ENCODE data around the gene CLEC1A.

CLEC1A gene, protein sequence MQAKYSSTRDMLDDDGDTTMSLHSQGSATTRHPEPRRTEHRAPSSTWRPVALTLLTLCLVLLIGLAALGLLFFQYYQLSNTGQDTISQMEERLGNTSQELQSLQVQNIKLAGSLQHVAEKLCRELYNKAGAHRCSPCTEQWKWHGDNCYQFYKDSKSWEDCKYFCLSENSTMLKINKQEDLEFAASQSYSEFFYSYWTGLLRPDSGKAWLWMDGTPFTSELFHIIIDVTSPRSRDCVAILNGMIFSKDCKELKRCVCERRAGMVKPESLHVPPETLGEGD

DNA sequence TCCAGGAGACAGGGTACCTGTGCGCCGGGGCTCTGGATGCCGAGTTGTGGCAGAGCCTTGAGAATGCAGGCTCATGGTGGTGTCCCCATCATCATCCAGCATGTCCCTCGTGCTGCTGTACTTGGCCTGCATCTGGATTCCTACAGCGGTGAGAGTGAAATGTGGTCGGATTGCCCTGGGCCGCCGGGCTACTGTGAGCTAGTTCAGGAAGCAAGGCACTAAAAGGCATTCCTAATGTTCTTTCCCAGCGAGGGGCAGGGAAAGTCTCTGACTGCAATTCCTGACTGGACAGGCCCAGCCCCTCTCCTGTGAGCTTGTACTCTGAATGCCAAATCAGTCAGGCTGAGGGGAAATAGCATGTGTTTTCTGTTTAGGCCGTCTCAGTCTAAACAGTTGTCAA, at the start of gene CLEC1A:
TSS of gene CLEC1A (minus strand) at position 195 of the 400 bp plus-strand sequence. CDS start at position 132, 63 bp downstream.
- DNase-seq = no peak
- Mint-ChIP-seq H3K27ac (no peak within 1 kb of the TSS), H3K9me3 (peaks cover 7% of the 10 kb centered on the region in 2 donors), H3K27me3 (peaks cover 4% of the 10 kb centered on the region), H3K4me3 (no peak within 1 kb of the TSS), H3K4me1 (no peaks in the 10 kb centered on the region)
- ATAC-seq = no peak

DNA sequence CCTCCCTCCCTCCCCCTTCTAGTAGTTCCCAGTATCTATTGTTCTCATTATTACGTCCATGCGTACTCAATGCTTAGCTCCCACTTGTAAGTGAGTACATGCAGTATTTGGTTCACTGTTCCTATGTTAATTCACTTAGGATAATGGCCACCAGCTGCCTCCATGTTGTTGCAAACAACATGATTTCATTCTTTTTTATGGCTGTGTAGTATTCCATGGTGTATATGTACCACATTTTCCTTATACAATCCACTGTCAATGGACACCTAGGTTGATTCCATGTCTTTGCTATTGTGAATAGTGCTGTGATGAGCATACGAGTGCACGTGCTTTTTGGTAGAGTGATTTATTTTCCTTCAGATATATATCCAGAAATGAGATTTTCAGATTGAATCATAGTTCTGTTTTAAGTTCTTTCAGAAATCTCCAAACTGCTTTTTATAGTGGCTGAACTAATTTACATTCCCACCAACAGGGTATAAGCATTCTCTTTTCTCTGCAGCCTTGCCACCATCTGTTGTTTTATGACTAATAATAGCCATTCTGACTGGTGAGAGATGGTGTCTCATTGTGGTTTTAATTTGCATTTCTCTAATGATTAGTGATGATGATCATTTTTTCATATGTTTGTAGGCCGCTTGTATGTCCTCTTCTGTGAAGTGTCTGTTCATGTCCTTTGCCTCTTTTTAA, 49.1 kb upstream of the CLEC1A start:
- Mint-ChIP-seq H3K27ac (no peak overlapping the region), H3K4me1 (no peaks in the 10 kb centered on the region), H3K27me3 (peaks cover 7% of the 10 kb centered on the region), H3K4me3 (no peak overlapping the region), H3K9me3 (no peaks in the 10 kb centered on the region)
- DNase-seq (no peak), ATAC-seq (peak; percentile 67)

DNA sequence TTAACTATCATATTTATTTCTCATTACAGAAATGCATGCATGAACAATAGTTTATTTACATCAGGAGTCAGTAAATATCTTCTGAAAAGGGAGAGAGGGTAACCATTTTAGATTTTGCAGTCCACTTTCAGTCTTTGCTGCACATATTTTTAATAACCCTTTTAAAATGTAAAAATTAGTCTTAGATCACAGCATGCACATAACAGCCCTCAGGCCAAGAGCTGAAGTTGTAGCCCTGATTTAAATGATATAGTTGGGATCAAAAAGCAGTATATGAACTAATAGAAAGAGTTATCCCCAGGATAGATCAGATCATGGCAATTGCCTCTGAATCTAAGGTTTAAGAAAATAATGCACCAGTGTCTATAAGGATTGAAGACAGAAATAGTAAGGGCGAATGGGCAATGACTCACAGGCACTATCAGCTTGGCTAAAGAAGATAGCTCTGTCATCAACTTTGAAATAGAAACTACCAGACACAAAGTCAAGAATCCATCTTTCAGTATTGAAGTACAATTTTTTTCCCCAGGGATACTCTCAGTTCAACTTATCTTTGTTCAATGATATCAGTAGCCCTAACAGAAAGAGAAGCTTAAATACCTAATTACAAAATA, 44.3 kb upstream of the CLEC1A start:
- Mint-ChIP-seq H3K27me3 (peaks cover 7% of the 10 kb centered on the region), H3K9me3 (no peaks in the 10 kb centered on the region), H3K27ac (peak overlapping the region in 1 of 2 donors; percentile 17), H3K4me3 (no peak overlapping the region), H3K4me1 (no peaks in the 10 kb centered on the region)
- DNase-seq = no peak
- no peak for ATAC-seq

DNA sequence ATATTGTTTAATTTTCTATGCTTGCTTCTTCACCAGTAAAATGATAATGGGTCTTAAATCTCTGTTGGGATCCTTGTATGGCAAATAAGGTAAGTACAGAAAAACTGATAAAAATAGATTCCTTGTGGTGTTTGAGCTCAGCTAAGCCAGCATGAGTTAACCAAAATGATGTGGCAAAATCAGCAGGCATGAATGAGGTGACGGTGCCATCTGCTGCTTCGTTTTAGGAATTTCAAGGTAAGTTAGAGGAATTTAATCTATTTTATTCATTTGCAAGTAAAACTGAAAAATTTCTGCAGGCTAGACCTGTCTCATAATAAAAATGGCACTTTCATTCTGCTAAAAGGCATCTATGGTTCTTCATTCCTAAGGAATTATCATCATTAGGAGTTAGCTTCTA, 41.2 kb upstream of the CLEC1A start:
- Mint-ChIP-seq H3K4me3 (no peak overlapping the region), H3K4me1 (no peaks in the 10 kb centered on the region), H3K27ac (no peak overlapping the region), H3K9me3 (no peaks in the 10 kb centered on the region), H3K27me3 (peaks cover 6% of the 10 kb centered on the region)
- DNase-seq (peak; percentile 18 to 45), ATAC-seq (no peak)

DNA sequence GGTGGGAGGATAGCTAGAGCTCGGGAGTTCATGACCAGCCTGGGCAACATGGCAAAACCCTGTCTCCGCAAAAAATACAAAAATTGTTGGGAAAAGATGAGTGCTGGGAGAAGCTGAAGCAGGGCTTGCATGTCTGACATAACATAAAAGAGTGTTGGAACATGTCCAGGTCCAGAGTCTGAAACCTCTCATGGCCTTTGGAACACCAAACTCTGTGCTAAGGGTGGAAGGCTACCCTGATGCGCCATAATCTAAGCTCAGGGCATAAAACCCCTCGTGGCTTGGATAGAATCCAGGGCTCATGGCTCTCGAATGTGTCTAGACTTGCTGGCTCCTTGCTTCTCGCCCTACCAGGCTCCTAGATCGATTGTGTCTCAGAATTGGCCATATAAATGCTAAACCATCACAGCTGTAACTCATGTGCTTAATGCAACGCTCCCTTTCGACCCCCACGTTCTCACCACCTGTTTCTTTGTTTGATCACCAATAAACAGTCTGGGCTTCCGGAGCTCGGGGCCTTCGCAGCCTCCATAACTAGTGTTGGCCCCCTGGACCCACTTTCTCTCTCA, 37.9 kb upstream of the CLEC1A start:
- no peak overlapping the region for H3K4me3 Mint-ChIP-seq
- H3K9me3 Mint-ChIP-seq = no peaks in the 10 kb centered on the region
- no peak overlapping the region for H3K27ac Mint-ChIP-seq
- peaks cover 8% of the 10 kb centered on the region for H3K27me3 Mint-ChIP-seq
- no peaks in the 10 kb centered on the region for H3K4me1 Mint-ChIP-seq
- no peak for DNase-seq
- no peak for ATAC-seq

DNA sequence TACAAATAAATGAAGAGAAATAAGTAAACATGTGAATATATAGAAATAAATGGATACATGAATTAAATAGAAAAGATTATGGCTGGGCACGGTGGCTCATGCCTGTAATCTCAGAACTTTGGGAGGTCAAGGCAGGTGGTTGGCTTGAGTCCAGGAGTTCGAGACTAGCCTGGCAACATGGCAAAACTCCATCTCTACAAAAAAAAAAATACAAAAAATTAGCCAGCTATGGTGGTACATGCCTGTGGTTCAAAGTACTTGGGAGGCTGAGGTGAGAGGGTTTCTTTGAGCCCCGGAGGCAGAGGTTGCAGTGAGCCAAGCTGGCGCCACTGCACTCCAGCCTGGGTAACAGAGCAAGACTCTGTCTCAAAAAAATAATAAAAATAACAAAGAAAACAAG, 36.3 kb upstream of the CLEC1A start:
- no peak overlapping the region for H3K27ac Mint-ChIP-seq
- H3K4me3 Mint-ChIP-seq = no peak overlapping the region
- peaks cover 4% of the 10 kb centered on the region for H3K4me1 Mint-ChIP-seq
- DNase-seq (no peak), ATAC-seq (no peak)
- peaks cover 8% of the 10 kb centered on the region for H3K27me3 Mint-ChIP-seq
- H3K9me3 Mint-ChIP-seq = no peaks in the 10 kb centered on the region

DNA sequence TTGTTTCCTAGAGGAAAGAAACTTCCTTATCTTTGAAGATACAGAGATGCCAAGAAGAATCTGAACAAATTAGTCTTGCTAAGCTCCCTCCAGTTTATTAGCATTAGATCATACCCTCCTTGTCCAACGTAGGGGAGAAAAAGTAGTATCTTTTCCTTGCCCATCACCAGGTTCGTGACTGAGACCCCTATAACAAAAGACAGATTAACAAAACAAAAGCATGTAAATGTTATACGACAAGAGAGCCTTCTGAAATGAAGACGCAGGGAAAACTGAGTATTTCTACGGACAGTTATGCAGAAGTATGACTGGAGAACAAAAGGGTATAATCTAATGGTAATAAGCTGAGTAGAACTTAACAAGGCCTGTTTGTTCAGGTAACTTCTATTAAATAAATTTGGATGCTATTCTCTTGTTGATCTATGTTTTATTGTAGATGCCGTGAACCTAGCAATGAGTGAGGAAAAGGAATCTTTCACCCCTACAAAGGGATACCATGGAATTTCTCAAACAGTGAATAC, 34.1 kb upstream of the CLEC1A start:
- no peak overlapping the region for H3K27ac Mint-ChIP-seq
- H3K9me3 Mint-ChIP-seq = no peaks in the 10 kb centered on the region
- peaks cover 10% of the 10 kb centered on the region for H3K4me1 Mint-ChIP-seq
- DNase-seq = no peak
- ATAC-seq = no peak
- H3K4me3 Mint-ChIP-seq = no peak overlapping the region
- peaks cover 18% of the 10 kb centered on the region for H3K27me3 Mint-ChIP-seq

DNA sequence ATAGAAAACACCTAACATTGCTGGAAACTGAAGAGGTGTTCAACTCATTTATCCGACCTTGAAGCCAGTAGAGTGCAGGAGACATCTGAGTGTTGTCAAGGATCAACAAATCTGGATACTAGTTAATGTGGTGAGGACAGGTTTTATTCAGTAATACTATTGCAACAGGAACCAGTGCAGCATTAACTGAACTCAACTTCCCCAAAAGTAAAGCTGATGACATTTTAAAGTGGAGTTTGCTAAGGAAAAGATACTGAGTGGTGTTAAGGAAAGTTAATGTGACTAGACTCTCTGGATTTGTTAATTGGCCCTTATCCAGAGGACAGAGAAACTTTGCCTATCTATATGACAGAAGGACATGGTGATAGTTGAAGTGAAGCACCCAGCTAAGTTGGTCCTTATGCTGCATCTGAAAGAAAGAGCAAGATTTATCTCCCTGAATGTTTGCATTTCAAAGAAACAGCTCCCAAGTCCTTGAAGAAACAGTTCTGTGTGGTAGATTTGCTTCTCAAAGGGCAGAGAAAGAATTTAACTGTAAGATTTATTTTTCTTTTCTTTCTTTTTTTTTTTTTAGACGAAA, 32.4 kb upstream of the CLEC1A start:
- ATAC-seq = no peak

DNA sequence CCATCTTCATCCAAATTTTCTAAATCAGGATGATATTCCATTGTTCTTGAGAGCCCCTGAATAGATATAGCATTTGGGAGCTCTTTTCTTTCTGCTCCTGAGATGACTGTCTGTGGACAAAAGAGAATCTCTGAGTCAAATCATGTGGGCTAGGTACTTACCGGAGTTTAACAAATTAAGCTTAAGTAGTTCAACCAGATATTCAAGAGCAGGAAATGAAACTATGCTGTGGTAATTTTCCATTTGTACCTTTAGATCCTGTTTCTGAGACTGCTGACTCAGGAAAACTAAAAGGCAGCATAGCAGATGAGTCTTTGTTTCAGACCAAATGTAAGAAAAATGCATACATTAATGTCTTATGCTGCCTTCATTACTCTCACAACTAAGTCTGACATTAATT, 31.3 kb upstream of the CLEC1A start, which contains the start of gene CLEC7A:
TSS of gene CLEC7A (minus strand) at position 158 of the 400 bp plus-strand sequence. CDS start at position 41, 117 bp downstream.
- ATAC-seq (peak; percentile 91), DNase-seq (no peak)
- H3K4me3 Mint-ChIP-seq = peak within 1 kb of the TSS in 1 of 2 donors; percentile 19
- H3K27ac Mint-ChIP-seq = no peak within 1 kb of the TSS
- peaks cover 28% of the 10 kb centered on the region for H3K27me3 Mint-ChIP-seq
- H3K9me3 Mint-ChIP-seq = no peaks in the 10 kb centered on the region
- peaks cover 10% of the 10 kb centered on the region for H3K4me1 Mint-ChIP-seq

More for the DNA sequence above, 32.4 kb upstream of the CLEC1A start:
- no peak overlapping the region for H3K4me3 Mint-ChIP-seq
- H3K4me1 Mint-ChIP-seq = peaks cover 10% of the 10 kb centered on the region
- peaks cover 28% of the 10 kb centered on the region for H3K27me3 Mint-ChIP-seq
- H3K27ac Mint-ChIP-seq = no peak overlapping the region
- no peaks in the 10 kb centered on the region for H3K9me3 Mint-ChIP-seq
- DNase-seq = no peak

DNA sequence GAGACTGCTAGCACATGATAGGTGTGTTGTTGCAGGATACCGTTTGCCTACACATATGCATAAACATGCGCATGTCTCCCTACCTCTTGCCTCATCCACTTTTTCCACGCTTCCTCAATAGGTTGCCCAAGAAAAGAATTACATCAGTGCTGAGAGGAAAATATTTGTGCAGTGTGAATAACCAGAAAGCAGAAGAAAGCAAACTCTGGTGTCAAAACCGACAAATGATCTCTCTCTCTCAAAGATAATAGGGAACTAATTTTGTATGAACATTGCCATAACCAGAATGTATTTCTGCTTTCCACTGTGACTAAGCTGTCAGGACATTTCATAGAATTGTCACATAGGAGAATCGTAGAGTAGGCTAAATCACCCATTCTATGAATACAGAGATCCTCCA, 29.9 kb upstream of the CLEC1A start:
- no peak for DNase-seq
- Mint-ChIP-seq H3K4me1 (peaks cover 10% of the 10 kb centered on the region), H3K4me3 (no peak overlapping the region), H3K27ac (no peak overlapping the region), H3K27me3 (peaks cover 28% of the 10 kb centered on the region), H3K9me3 (no peaks in the 10 kb centered on the region)
- ATAC-seq = no peak

DNA sequence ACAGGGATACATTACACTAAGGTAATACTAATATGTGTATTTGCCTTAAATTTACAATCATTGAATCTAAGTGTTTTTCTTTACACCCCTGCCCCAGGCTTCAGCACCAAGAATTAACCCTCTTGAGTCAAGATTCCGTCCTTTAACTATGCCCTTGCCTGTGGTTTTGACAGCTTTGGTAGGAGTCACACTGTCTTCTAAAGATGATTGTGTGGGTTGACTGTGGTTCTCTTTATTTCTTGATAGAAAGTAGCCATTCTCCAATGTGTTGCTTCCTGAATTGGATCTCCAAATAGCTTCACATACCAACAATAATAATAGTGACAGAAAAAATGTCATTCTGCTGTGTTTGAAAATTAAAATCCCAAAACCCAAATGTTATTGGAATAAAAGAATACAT, 27.6 kb upstream of the CLEC1A start:
- Mint-ChIP-seq H3K9me3 (no peaks in the 10 kb centered on the region), H3K4me1 (peaks cover 10% of the 10 kb centered on the region), H3K27me3 (peaks cover 20% of the 10 kb centered on the region), H3K4me3 (no peak overlapping the region), H3K27ac (no peak overlapping the region)
- DNase-seq (no peak), ATAC-seq (no peak)

DNA sequence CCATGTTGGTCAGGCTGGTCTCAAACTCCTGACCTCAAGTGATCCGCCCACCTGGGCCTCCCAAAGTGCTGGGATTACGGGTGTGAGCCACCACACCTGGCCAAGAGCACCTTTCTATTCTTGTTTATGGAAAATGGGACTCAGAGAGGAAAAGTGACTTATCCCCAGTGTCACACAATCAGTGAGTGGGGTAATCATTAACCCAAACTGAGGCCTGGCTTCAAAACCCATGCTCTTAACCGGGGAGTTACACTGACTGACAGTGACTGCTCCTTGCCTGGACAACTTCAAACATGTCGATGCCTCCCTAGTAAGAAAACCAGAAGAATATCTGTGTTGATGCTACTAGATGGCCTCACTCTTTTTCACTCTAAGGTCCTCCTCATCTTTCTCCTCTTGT, 23.9 kb upstream of the CLEC1A start:
- Mint-ChIP-seq H3K27ac (no peak overlapping the region), H3K9me3 (no peaks in the 10 kb centered on the region), H3K27me3 (peaks cover 7% of the 10 kb centered on the region), H3K4me1 (no peaks in the 10 kb centered on the region), H3K4me3 (no peak overlapping the region)
- no peak for ATAC-seq
- no peak for DNase-seq

DNA sequence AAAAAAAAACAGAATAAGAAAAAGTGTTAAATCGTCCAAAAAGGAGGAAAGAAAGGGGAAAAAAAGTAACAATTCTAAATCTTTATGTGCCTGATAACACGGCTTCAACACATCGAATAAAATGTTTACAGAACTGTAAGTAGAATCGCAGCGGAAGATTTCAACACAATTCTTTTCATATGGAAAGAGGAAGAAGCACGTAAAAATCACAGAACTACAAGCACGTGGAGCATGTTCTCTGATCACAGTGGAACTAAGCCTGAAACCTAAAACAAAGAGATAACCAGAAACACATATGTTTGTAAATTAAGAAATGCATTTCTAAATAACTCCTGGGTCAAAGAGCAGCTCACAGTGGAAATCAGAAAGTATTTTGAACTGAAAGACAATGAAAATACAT, 22.5 kb upstream of the CLEC1A start:
- H3K9me3 Mint-ChIP-seq = no peaks in the 10 kb centered on the region
- ATAC-seq (no peak), DNase-seq (no peak)
- H3K27ac Mint-ChIP-seq = no peak overlapping the region
- H3K4me1 Mint-ChIP-seq = no peaks in the 10 kb centered on the region
- no peak overlapping the region for H3K4me3 Mint-ChIP-seq
- no peaks in the 10 kb centered on the region for H3K27me3 Mint-ChIP-seq

DNA sequence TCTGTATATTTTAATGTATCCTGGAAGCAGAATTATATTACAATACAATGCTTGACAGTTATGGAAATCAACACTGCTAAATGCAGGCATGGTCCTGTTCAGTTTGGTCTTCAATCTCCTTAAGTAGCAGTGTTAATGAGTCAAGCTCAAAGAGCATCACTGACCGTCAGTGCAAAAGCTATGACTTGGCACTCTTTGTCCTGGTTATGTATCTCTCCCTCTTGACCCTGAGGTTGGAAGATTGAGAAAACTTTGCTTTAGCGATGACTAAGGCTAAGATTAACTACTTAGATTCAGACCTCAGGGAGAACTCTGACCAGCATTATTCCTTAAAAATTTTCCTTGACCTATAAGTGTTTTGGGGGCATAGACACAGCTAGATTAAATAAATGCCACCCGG, 20.3 kb upstream of the CLEC1A start:
- Mint-ChIP-seq H3K4me1 (no peaks in the 10 kb centered on the region), H3K27me3 (no peaks in the 10 kb centered on the region), H3K9me3 (no peaks in the 10 kb centered on the region), H3K27ac (no peak overlapping the region), H3K4me3 (no peak overlapping the region)
- DNase-seq = no peak
- ATAC-seq = no peak

DNA sequence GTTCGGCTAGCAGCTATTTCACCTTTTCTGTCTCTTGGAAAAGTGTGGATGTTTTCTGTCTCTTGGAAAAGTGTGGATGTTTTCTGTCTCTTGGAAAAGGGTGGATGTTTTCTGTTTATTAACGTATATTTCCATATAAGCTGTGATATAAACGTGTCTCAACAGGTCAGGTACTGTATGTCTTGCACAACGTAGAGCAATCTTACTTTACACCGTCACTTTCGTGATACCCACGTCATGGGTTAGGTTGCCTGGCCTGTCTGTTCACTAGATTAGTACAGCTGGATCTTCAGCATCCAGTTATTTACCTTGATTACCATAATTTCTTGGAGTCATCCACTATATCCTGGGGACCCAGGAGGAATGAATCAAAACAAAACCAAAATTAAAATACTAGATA, 17.1 kb upstream of the CLEC1A start:
- DNase-seq (no peak), ATAC-seq (no peak)
- Mint-ChIP-seq H3K4me1 (no peaks in the 10 kb centered on the region), H3K27ac (no peak overlapping the region), H3K9me3 (peaks cover 4 to 11% of the 10 kb centered on the region in 2 donors), H3K27me3 (no peaks in the 10 kb centered on the region), H3K4me3 (no peak overlapping the region)
